Measurements from ENCODE around the gene VSIG10L. TPM values are rescaled to one million over a fixed set of nuclear protein-coding genes. Genes with fewer than 3 reads are reported as not detected.

Gene VSIG10L
- polyA plus RNA-seq, 1 donor (not counting 4 experiments of a cell fraction or from before 2014, with no cell fraction given): 1.5 TPM

DNA sequence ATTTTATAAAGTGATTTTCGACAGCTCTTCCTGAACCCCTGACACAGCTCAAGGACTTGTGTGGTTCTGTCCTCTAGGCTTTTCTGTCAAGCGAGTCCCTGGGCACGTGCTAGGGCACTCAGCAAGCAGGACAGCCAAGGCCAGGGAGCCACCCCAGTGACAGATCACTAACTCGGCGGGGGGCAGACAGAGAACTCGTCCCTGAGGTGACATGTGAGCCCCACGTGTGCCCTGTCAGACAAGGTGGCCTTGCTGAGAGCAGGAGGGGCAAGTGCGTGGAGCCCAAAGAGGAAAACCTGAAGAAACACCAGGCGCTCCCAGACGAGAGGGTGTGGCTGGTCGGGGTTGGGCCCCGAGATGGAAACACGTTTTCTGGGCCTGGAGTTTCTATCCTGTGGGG lies 19.3 kb upstream of the VSIG10L start:
- Histone ChIP-seq H3K9ac (ENCODE audit: control insufficient read depth, extremely low read depth, insufficient read depth, low read length) (no peak overlapping the region), H3K36me3 (ENCODE audit: control insufficient read depth in 2 of 2, extremely low read depth in 1 of 2, insufficient read depth in 2 of 2, low read length in 2 of 2) (peaks cover 0 to 2% of the 10 kb centered on the region in 2 experiments), H3K27ac (ENCODE audit: control insufficient read depth, insufficient read depth, low read length) (no peak overlapping the region), H3K27me3 (ENCODE audit: control insufficient read depth, extremely low read depth, insufficient read depth, low read length) (no peaks in the 10 kb centered on the region), H3K4me3 (ENCODE audit: control insufficient read depth in 2 of 3, extremely low read depth in 1 of 3, insufficient read depth in 2 of 3, low read depth in 1 of 3, low read length in 3 of 3) (no peak overlapping the region), H3K9me1 (ENCODE audit: control insufficient read depth, extremely low read depth, insufficient read depth, low read length) (no peaks in the 10 kb centered on the region), H2AFZ (ENCODE audit: control insufficient read depth, low read length) (no peak overlapping the region), H3K9me3 (ENCODE audit: control insufficient read depth, low read depth, low read length) (no peaks in the 10 kb centered on the region), H3K4me1 (ENCODE audit: control insufficient read depth, extremely low read depth, insufficient read depth, low read length) (peaks cover 28% of the 10 kb centered on the region), H3K4me2 (ENCODE audit: control insufficient read depth, extremely low read depth, insufficient read depth, low read depth, low read length) (no peak overlapping the region), H4K20me1 (ENCODE audit: control insufficient read depth, extremely low read depth, insufficient read depth, low read length) (peaks cover 4% of the 10 kb centered on the region), H3K79me2 (ENCODE audit: control insufficient read depth, insufficient read depth, low read length) (peaks cover 16% of the 10 kb centered on the region)
- FAIRE-seq (no peak), DNase-seq (ENCODE audit: low read depth, low spot score) (no peak)
- no peak for TF ChIP-seq EZH2 (IDR thresholded peaks at IDR 0.05; ENCODE audit: low read length)
- TF ChIP-seq, protein P1, sequence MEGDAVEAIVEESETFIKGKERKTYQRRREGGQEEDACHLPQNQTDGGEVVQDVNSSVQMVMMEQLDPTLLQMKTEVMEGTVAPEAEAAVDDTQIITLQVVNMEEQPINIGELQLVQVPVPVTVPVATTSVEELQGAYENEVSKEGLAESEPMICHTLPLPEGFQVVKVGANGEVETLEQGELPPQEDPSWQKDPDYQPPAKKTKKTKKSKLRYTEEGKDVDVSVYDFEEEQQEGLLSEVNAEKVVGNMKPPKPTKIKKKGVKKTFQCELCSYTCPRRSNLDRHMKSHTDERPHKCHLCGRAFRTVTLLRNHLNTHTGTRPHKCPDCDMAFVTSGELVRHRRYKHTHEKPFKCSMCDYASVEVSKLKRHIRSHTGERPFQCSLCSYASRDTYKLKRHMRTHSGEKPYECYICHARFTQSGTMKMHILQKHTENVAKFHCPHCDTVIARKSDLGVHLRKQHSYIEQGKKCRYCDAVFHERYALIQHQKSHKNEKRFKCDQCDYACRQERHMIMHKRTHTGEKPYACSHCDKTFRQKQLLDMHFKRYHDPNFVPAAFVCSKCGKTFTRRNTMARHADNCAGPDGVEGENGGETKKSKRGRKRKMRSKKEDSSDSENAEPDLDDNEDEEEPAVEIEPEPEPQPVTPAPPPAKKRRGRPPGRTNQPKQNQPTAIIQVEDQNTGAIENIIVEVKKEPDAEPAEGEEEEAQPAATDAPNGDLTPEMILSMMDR (optimal IDR thresholded peaks at IDR 0.05 in 1 of 3, IDR thresholded peaks at IDR 0.05 in 1 of 3, conservative IDR thresholded peaks at IDR 0.05 in 1 of 3; ENCODE audit: extremely low read depth in 1 of 3, insufficient read depth in 2 of 3, low read length in 3 of 3): no peak
- dilution Hi-C loops (cut with MboI; ENCODE audit: extremely low pct_ligation_motif_present, low sequenced_read_pairs): no loop called here

GRCh38 chr19:51359294-51359693 lies 17.4 kb upstream of the VSIG10L start:
- Histone ChIP-seq H3K9me3 (ENCODE audit: control insufficient read depth, low read depth, low read length) (no peaks in the 10 kb centered on the region), H3K9ac (ENCODE audit: control insufficient read depth, extremely low read depth, insufficient read depth, low read length) (no peak overlapping the region), H3K9me1 (ENCODE audit: control insufficient read depth, extremely low read depth, insufficient read depth, low read length) (no peaks in the 10 kb centered on the region), H3K27ac (ENCODE audit: control insufficient read depth, insufficient read depth, low read length) (peak overlapping the region; percentile 12), H3K4me3 (ENCODE audit: control insufficient read depth in 2 of 3, extremely low read depth in 1 of 3, insufficient read depth in 2 of 3, low read depth in 1 of 3, low read length in 3 of 3) (no peak overlapping the region), H2AFZ (ENCODE audit: control insufficient read depth, low read length) (no peak overlapping the region), H3K36me3 (ENCODE audit: control insufficient read depth in 2 of 2, extremely low read depth in 1 of 2, insufficient read depth in 2 of 2, low read length in 2 of 2) (peaks cover 0 to 2% of the 10 kb centered on the region in 2 experiments), H3K27me3 (ENCODE audit: control insufficient read depth, extremely low read depth, insufficient read depth, low read length) (no peaks in the 10 kb centered on the region), H4K20me1 (ENCODE audit: control insufficient read depth, extremely low read depth, insufficient read depth, low read length) (peaks cover 4% of the 10 kb centered on the region), H3K4me2 (ENCODE audit: control insufficient read depth, extremely low read depth, insufficient read depth, low read depth, low read length) (no peak overlapping the region), H3K79me2 (ENCODE audit: control insufficient read depth, insufficient read depth, low read length) (peaks cover 8% of the 10 kb centered on the region), H3K4me1 (ENCODE audit: control insufficient read depth, extremely low read depth, insufficient read depth, low read length) (peaks cover 18% of the 10 kb centered on the region)
- dilution Hi-C loops (cut with MboI; ENCODE audit: extremely low pct_ligation_motif_present, low sequenced_read_pairs): no loop called here
- DNase-seq (ENCODE audit: low read depth, low spot score) (no peak), FAIRE-seq (no peak)
- TF ChIP-seq, protein P1 (optimal IDR thresholded peaks at IDR 0.05 in 1 of 3, IDR thresholded peaks at IDR 0.05 in 1 of 3, conservative IDR thresholded peaks at IDR 0.05 in 1 of 3; ENCODE audit: extremely low read depth in 1 of 3, insufficient read depth in 2 of 3, low read length in 3 of 3): no peak
- no peak for TF ChIP-seq EZH2 (IDR thresholded peaks at IDR 0.05; ENCODE audit: low read length)

All from keratinocyte (primary cell).